OCI-LY3 (cell line): ENCODE data around the gene ZFAND6.

Source experiments
- EZH2phosphoT487 ChIP-seq: fragments of 200-600 bp; shearing (Covaris generic); IDR thresholded peaks from 2 replicates; pipeline ENCODE4 v1.6.1; 2018; ENCODE audit warnings: antibody characterized with exemption, mixed run types, low read depth
- TF ChIP-seq, protein P1 (sequence below): fragments of 200-600, 300-600 bp; sonication (generic); IDR thresholded peaks from 2 replicates; pipeline ENCODE4 v1.5.1; 2014; ENCODE audit warnings: antibody characterized with exemption, low read length, low read depth

DNA sequence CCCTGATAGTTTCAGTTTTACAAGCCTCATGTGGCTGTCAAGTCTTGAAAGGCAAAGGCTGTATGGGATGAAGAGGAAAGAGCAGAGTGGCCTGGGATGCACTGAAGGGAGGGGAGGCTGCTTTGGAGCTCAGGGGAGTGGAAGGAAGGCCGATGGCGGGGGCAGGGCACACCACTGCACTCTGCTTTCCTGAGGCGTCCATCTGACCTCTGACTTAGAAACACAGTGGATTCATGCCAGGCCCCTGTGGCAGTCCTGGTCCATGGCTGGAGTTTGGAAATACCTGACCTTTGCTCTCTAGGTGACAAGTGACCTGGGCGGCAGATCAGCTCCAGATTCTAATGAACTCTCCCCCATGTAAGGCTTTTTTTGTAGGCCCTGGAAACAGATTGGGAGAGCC lies 112.3 kb downstream of the ZFAND6 start:
- TF ChIP-seq, protein P1, sequence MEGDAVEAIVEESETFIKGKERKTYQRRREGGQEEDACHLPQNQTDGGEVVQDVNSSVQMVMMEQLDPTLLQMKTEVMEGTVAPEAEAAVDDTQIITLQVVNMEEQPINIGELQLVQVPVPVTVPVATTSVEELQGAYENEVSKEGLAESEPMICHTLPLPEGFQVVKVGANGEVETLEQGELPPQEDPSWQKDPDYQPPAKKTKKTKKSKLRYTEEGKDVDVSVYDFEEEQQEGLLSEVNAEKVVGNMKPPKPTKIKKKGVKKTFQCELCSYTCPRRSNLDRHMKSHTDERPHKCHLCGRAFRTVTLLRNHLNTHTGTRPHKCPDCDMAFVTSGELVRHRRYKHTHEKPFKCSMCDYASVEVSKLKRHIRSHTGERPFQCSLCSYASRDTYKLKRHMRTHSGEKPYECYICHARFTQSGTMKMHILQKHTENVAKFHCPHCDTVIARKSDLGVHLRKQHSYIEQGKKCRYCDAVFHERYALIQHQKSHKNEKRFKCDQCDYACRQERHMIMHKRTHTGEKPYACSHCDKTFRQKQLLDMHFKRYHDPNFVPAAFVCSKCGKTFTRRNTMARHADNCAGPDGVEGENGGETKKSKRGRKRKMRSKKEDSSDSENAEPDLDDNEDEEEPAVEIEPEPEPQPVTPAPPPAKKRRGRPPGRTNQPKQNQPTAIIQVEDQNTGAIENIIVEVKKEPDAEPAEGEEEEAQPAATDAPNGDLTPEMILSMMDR, result no peak
- TF ChIP-seq EZH2phosphoT487, result no peak
